Measurements from ENCODE around the gene FGD3. TPM values are rescaled to one million over a fixed set of nuclear protein-coding genes. Genes with fewer than 3 reads are reported as not detected.

The FGD3 gene
- polyA plus RNA-seq, 1 donor (not counting 4 experiments of a cell fraction or from before 2014, with no cell fraction given): 0.21 TPM

- Histone ChIP-seq H3K9me1 (ENCODE audit: control insufficient read depth, extremely low read depth, insufficient read depth, low read length) (no peaks in the 10 kb centered on the region), H3K79me2 (ENCODE audit: control insufficient read depth, insufficient read depth, low read length) (no peaks in the 10 kb centered on the region), H3K4me2 (ENCODE audit: control insufficient read depth, extremely low read depth, insufficient read depth, low read depth, low read length) (peak overlapping the region; percentile 78), H3K9ac (ENCODE audit: control insufficient read depth, extremely low read depth, insufficient read depth, low read length) (no peak overlapping the region), H3K27me3 (ENCODE audit: control insufficient read depth, extremely low read depth, insufficient read depth, low read length) (no peaks in the 10 kb centered on the region), H3K27ac (ENCODE audit: control insufficient read depth, insufficient read depth, low read length) (no peak overlapping the region), H3K4me3 (ENCODE audit: control insufficient read depth in 2 of 3, extremely low read depth in 1 of 3, insufficient read depth in 2 of 3, low read depth in 1 of 3, low read length in 3 of 3) (no peak overlapping the region), H2AFZ (ENCODE audit: control insufficient read depth, low read length) (peak overlapping the region; percentile 7), H3K4me1 (ENCODE audit: control insufficient read depth, extremely low read depth, insufficient read depth, low read length) (peaks cover 25% of the 10 kb centered on the region), H4K20me1 (ENCODE audit: control insufficient read depth, extremely low read depth, insufficient read depth, low read length) (no peaks in the 10 kb centered on the region), H3K9me3 (ENCODE audit: control insufficient read depth, low read depth, low read length) (no peaks in the 10 kb centered on the region), H3K36me3 (ENCODE audit: control insufficient read depth in 2 of 2, extremely low read depth in 1 of 2, insufficient read depth in 2 of 2, low read length in 2 of 2) (no peaks in the 10 kb centered on the region)
- TF ChIP-seq CTCF (optimal IDR thresholded peaks at IDR 0.05 in 1 of 3, IDR thresholded peaks at IDR 0.05 in 1 of 3, conservative IDR thresholded peaks at IDR 0.05 in 1 of 3; ENCODE audit: extremely low read depth in 1 of 3, insufficient read depth in 2 of 3, low read length in 3 of 3): no peak
- TF ChIP-seq EZH2 (IDR thresholded peaks at IDR 0.05; ENCODE audit: low read length): no peak
- no peak for DNase-seq (ENCODE audit: low read depth, low spot score)
- dilution Hi-C loops (cut with MboI; ENCODE audit: extremely low pct_ligation_motif_present, low sequenced_read_pairs): no loop called here
- no peak for FAIRE-seq
These were observed 5.7 kb downstream of the FGD3 start for GRCh38 chr9:92952906-92953610.

- peaks cover 25% of the 10 kb centered on the region for H3K4me1 ChIP-seq (ENCODE audit: control insufficient read depth, extremely low read depth, insufficient read depth, low read length)
- no peaks in the 10 kb centered on the region for H3K9me3 ChIP-seq (ENCODE audit: control insufficient read depth, low read depth, low read length)
- peak; percentile 59 for DNase-seq (ENCODE audit: low read depth, low spot score)
- peak overlapping the region; percentile 25 for H3K27ac ChIP-seq (ENCODE audit: control insufficient read depth, insufficient read depth, low read length)
- no peaks in the 10 kb centered on the region for H3K27me3 ChIP-seq (ENCODE audit: control insufficient read depth, extremely low read depth, insufficient read depth, low read length)
- no peaks in the 10 kb centered on the region for H3K36me3 ChIP-seq (ENCODE audit: control insufficient read depth in 2 of 2, extremely low read depth in 1 of 2, insufficient read depth in 2 of 2, low read length in 2 of 2)
- TF ChIP-seq CTCF (optimal IDR thresholded peaks at IDR 0.05 in 1 of 3, IDR thresholded peaks at IDR 0.05 in 1 of 3, conservative IDR thresholded peaks at IDR 0.05 in 1 of 3; ENCODE audit: extremely low read depth in 1 of 3, insufficient read depth in 2 of 3, low read length in 3 of 3) (no peak), EZH2 (IDR thresholded peaks at IDR 0.05; ENCODE audit: low read length) (no peak)
- H3K9ac ChIP-seq (ENCODE audit: control insufficient read depth, extremely low read depth, insufficient read depth, low read length): peak overlapping the region; percentile 10
- H3K79me2 ChIP-seq (ENCODE audit: control insufficient read depth, insufficient read depth, low read length): no peaks in the 10 kb centered on the region
- FAIRE-seq: peak; percentile 89
- no peaks in the 10 kb centered on the region for H4K20me1 ChIP-seq (ENCODE audit: control insufficient read depth, extremely low read depth, insufficient read depth, low read length)
- dilution Hi-C loops (cut with MboI; ENCODE audit: extremely low pct_ligation_motif_present, low sequenced_read_pairs): no loop called here
- peak overlapping the region; percentile 77 for H2AFZ ChIP-seq (ENCODE audit: control insufficient read depth, low read length)
- H3K9me1 ChIP-seq (ENCODE audit: control insufficient read depth, extremely low read depth, insufficient read depth, low read length): no peaks in the 10 kb centered on the region
- H3K4me3 ChIP-seq (ENCODE audit: control insufficient read depth in 2 of 3, extremely low read depth in 1 of 3, insufficient read depth in 2 of 3, low read depth in 1 of 3, low read length in 3 of 3): peak overlapping the region in 2 of 3 experiments; percentile 29 to 42
- peak overlapping the region; percentile 78 for H3K4me2 ChIP-seq (ENCODE audit: control insufficient read depth, extremely low read depth, insufficient read depth, low read depth, low read length)
These were observed 6.9 kb downstream of the FGD3 start for GRCh38 chr9:92954049-92954861.

All from keratinocyte (primary cell).